KMS-11 (cell line): Measurements from ENCODE around the gene YIPF4.

ENCODE experiments used
- H2AFZ ChIP-seq: fragments of 200-600 bp; sonication (generic); 2 replicates; pipeline ENCODE4 v1.6.1; 2016; ENCODE audit warnings: antibody characterized with exemption, mixed run types, low read depth
- H3K27ac ChIP-seq: fragments of 200-600 bp; sonication (generic); 2 replicates; pipeline ENCODE4 v1.6.1; 2016; ENCODE audit warnings: mild to moderate bottlenecking, mixed run types
- H3K27me3 ChIP-seq: fragments of 200-600 bp; sonication (generic); 2 replicates; pipeline ENCODE4 v1.6.1; 2017; ENCODE audit warnings: mild to moderate bottlenecking, low read depth, mixed run types, moderate library complexity; ENCODE audit not compliant: insufficient read depth
- H3K36me3 ChIP-seq: fragments of 200-600 bp; sonication (generic); 2 replicates; pipeline ENCODE4 v1.6.1; 2017; ENCODE audit warnings: mild to moderate bottlenecking, mixed run types; ENCODE audit not compliant: insufficient read depth
- H3K4me1 ChIP-seq: fragments of 200-600 bp; sonication (generic); 2 replicates; pipeline ENCODE4 v1.6.1; 2016; ENCODE audit warnings: mild to moderate bottlenecking, low read depth, mixed run types; ENCODE audit not compliant: poor library complexity, severe bottlenecking
- H3K4me2 ChIP-seq: fragments of 200-600 bp; sonication (generic); 2 replicates; pipeline ENCODE4 v1.7.0; 2016; ENCODE audit warnings: mild to moderate bottlenecking, mixed run types
- H3K4me3 ChIP-seq: fragments of 200-600 bp; sonication (generic); IDR thresholded peaks from 2 replicates; pipeline ENCODE4 v1.6.1; 2017; ENCODE audit warnings: low read depth, low read length, mixed read lengths; ENCODE audit not compliant: insufficient read depth
- H3K79me2 ChIP-seq: fragments of 200-600 bp; sonication (generic); 2 replicates; pipeline ENCODE4 v1.6.1; 2016; ENCODE audit warnings: low read depth, mixed run types; ENCODE audit not compliant: insufficient read depth
- H3K9ac ChIP-seq: fragments of 200-600 bp; sonication (generic); 2 replicates; pipeline ENCODE4 v1.6.1; 2016; ENCODE audit warnings: mild to moderate bottlenecking, mixed run types
- H4K20me1 ChIP-seq: fragments of 200-600 bp; sonication (generic); 2 replicates; pipeline ENCODE4 v1.6.1; 2016; ENCODE audit warnings: mild to moderate bottlenecking, mixed run types; ENCODE audit not compliant: insufficient read depth
- TF ChIP-seq, protein P1 (sequence below): fragments of 200-600 bp; sonication (generic); conservative IDR thresholded peaks from 2 replicates; pipeline ENCODE4 v1.6.1; 2017; ENCODE audit warnings: low read depth, mild to moderate bottlenecking, antibody characterized with exemption, low read length, moderate library complexity, mixed read lengths

The YIPF4 gene

GRCh38 chr2:32235315-32235714 lies 42.4 kb upstream of the YIPF4 start:
- TF ChIP-seq, protein P1, sequence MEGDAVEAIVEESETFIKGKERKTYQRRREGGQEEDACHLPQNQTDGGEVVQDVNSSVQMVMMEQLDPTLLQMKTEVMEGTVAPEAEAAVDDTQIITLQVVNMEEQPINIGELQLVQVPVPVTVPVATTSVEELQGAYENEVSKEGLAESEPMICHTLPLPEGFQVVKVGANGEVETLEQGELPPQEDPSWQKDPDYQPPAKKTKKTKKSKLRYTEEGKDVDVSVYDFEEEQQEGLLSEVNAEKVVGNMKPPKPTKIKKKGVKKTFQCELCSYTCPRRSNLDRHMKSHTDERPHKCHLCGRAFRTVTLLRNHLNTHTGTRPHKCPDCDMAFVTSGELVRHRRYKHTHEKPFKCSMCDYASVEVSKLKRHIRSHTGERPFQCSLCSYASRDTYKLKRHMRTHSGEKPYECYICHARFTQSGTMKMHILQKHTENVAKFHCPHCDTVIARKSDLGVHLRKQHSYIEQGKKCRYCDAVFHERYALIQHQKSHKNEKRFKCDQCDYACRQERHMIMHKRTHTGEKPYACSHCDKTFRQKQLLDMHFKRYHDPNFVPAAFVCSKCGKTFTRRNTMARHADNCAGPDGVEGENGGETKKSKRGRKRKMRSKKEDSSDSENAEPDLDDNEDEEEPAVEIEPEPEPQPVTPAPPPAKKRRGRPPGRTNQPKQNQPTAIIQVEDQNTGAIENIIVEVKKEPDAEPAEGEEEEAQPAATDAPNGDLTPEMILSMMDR: no peak
- Histone ChIP-seq H3K27ac (no peak overlapping the region), H3K4me3 (no peak overlapping the region)

GRCh38 chr2:32237488-32237887 lies 40.2 kb upstream of the YIPF4 start:
- no peaks in the 10 kb centered on the region for H3K79me2 ChIP-seq
- no peak overlapping the region for H3K4me3 ChIP-seq
- H3K4me1 ChIP-seq: no peaks in the 10 kb centered on the region
- no peak overlapping the region for H3K27ac ChIP-seq
- H2AFZ ChIP-seq: no peak overlapping the region
- TF ChIP-seq, protein P1: no peak
- H4K20me1 ChIP-seq: no peaks in the 10 kb centered on the region
- H3K9ac ChIP-seq: no peak overlapping the region
- no peak overlapping the region for H3K4me2 ChIP-seq
- no peaks in the 10 kb centered on the region for H3K36me3 ChIP-seq
- no peaks in the 10 kb centered on the region for H3K27me3 ChIP-seq

More at GRCh38 chr2:32235315-32235714, 42.4 kb upstream of the YIPF4 start:
- Histone ChIP-seq H4K20me1 (no peaks in the 10 kb centered on the region), H3K27me3 (no peaks in the 10 kb centered on the region), H3K9ac (no peak overlapping the region), H3K4me1 (no peaks in the 10 kb centered on the region), H3K79me2 (no peaks in the 10 kb centered on the region), H3K4me2 (no peak overlapping the region), H2AFZ (no peak overlapping the region), H3K36me3 (no peaks in the 10 kb centered on the region)

- Histone ChIP-seq H3K9ac (no peak overlapping the region), H3K4me3 (no peak overlapping the region)
- TF ChIP-seq, protein P1: no peak
Observed at GRCh38 chr2:32237996-32238395, 39.7 kb upstream of the YIPF4 start.

DNA sequence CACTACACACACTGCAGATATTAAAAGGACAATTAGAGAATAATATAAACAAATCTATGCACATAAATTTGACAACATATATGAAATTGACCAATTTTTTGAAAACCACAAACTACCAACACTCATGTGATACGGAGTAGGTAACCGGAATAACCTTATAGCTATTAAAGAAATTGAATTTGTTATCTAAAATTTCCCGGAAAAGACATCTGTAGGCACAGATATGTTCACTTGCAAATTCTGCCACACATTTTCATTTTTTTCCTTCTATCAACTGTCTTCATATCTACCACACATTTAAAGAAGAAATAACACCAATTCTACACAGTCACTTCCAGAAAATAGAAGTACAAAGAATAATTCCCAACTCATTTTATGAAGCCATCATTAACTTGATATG lies 35.4 kb upstream of the YIPF4 start:
- Histone ChIP-seq H3K36me3 (no peaks in the 10 kb centered on the region), H2AFZ (no peak overlapping the region), H3K4me2 (no peak overlapping the region), H3K79me2 (no peaks in the 10 kb centered on the region), H3K27ac (no peak overlapping the region), H3K27me3 (no peaks in the 10 kb centered on the region), H4K20me1 (no peaks in the 10 kb centered on the region), H3K4me3 (no peak overlapping the region), H3K9ac (no peak overlapping the region), H3K4me1 (no peaks in the 10 kb centered on the region)
- TF ChIP-seq, protein P1: no peak

More at GRCh38 chr2:32237996-32238395, 39.7 kb upstream of the YIPF4 start:
- H4K20me1 ChIP-seq: no peaks in the 10 kb centered on the region
- H2AFZ ChIP-seq: no peak overlapping the region
- no peaks in the 10 kb centered on the region for H3K79me2 ChIP-seq
- H3K4me1 ChIP-seq: no peaks in the 10 kb centered on the region
- no peaks in the 10 kb centered on the region for H3K27me3 ChIP-seq
- H3K4me2 ChIP-seq: no peak overlapping the region
- no peak overlapping the region for H3K27ac ChIP-seq
- no peaks in the 10 kb centered on the region for H3K36me3 ChIP-seq
